Stimulated activated CD8-positive, alpha-beta memory T cell treated with anti-CD3 and anti-CD28 coated beads, Interleukin-12 subunit alpha, Interleukin-12 subunit beta, amount 100 ng/mL, for 24 hours (primary cell): Measurements from ENCODE around the gene NMT1.
"Not testable (repeated sequence)": the region's sequence is repeated elsewhere in the genome, so short reads cannot be mapped to it uniquely, and the experiment has no call there.

Experiments
- DNase-seq: peaks from one replicate; pipeline ENCODE4 v3.0.0-alpha.2; 2020; ENCODE audit errors: extremely low read depth

NMT1 gene

DNA sequence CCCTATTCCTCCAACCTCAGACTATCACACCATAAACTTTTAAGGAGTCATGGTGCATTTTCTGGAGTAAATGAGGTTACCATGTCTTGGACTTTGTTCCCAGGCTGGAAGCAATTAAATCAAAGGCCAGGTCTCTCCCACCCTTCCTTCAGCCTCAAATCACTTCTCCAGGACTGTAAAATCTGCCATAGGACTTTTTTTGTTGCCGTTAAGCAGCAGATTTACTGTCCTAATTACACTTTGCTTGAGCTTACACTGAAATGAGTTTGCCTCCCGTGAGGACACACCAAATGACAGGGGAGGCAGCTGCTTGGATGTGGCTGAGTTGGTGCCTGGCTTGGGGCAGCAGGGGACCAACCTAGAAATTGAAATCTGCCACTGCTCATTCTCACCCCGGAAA is 24.4 kb upstream of the NMT1 start:
- DNase-seq = no peak

GRCh38 chr17:45038728-45039634 is 22.1 kb upstream of the NMT1 start:
- DNase-seq = no peak

DNA sequence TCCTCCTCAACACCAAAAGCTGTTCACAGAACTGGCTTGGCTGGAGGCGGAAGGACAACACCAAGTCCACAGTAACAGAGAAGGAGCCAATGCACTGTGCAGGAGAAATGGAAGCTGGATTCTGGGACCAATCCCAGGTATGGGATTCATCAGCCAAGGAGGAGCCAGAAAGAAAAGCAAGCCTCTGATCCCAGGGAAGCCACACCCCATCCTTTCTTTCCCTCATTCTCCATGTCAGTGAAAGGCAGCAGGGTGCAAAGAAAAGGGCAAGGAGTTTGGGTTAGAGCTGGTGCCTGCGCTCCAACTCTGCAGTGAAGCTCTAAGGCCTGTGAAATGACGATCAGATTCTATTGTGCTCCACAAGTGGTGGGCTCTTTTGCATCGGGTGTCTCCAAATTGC is 20.7 kb upstream of the NMT1 start:
- no peak for DNase-seq

GRCh38 chr17:45042346-45043120 is 18.6 kb upstream of the NMT1 start:
- no peak for DNase-seq

DNA sequence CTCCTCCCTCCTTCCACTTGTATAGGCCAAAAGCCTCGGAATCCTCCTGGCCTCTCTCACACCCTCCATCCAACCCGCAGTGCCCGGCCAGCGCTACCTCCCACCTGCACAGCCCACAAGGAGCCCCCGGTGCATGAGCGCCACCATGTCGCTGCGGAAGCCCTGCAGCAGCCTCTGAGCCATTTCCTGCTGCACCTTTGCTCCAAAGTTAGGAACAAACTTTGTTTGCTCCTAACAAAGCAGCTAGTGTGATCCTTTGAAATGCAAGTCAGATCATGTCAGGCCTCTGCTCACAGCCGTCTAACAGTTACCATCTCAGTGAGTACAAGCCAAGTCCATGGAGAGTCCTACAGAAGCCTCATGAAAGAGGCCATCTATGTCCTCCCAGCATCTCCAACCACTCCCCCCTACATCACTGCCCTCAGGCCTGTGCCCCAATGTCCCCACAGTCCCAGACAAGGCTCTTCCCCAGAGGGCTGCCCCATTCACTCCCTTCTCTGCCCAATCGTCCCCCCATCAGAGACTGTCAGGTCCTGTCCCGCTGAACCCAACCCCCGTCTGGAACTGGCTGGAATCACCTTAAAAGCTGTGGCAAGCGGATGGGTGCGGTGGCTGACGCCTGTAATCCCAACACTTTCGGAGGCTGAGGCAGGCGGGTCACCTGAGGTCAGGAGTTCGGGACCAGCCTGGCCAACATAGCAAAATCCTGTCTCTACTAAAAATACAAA is 17.1 kb upstream of the NMT1 start:
- no peak for DNase-seq

DNA sequence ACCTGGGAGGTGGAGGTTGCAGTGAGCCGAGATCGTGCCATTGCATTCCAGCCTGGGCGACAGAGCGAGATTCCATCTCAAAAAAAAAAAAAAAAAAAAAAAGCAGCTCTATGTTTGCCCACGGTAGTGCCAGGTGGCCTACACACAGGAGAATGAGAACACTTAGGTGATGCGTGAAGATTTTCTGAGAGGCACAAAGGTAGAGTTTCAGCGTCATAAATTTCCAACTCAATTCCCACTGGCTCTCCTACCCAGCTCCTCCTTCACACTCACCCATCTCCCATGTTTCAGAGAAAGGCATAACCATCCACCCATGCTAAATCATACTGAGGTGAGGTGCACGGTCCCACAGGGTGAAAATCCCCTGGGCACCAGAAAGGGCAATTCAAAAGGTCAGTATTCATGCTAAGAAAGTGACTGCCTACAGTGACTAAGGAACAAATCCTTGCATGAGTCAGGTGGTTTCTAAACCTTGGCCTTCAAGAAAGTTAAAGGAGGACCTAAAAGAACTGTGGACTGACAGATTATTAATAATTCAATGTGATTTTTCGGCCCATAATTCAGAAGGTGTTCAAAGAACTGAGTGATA is 14.5 kb upstream of the NMT1 start:
- DNase-seq = no peak

- no peak for DNase-seq
Observed at GRCh38 chr17:45048795-45049563, 12.1 kb upstream of the NMT1 start.

DNA sequence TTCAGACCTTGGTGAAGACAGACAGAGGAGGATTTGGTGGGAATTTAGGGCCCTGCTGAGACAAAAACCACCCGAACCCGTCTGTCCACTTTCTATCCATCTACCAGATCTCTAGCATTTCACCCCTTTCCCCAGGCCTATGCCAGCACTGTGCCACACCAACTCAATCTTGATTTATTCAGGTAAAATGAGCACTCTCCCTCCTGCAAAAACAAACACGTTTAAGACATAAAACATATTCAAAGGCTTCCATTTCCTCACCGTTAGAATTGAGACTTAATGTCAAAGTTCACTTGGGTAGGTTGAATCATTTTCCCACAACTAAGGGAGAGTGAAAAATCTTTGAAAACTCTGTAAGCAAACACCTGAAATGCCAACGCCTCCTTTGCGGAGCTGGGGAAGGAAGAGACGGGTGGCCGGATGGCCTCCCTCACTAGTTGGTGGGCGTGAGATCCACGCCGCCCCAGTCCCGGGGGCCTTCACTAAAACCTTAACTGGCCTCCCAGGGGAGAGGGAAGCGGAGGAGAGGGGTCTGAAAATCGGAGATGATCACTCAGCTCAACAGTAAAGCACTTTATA is 10.5 kb upstream of the NMT1 start:
- DNase-seq = no peak

- peak; percentile 71 for DNase-seq
Observed at GRCh38 chr17:45051060-45051719, 9.9 kb upstream of the NMT1 start, which contains the start of gene DCAKD. Gene DCAKD (minus strand): TSS chr17:45051632. CDS start chr17:45034885, 16,747 bp downstream.

GRCh38 chr17:45051720-45052051 is 9.4 kb upstream of the NMT1 start:
- DNase-seq = not testable (repeated sequence)

DNA sequence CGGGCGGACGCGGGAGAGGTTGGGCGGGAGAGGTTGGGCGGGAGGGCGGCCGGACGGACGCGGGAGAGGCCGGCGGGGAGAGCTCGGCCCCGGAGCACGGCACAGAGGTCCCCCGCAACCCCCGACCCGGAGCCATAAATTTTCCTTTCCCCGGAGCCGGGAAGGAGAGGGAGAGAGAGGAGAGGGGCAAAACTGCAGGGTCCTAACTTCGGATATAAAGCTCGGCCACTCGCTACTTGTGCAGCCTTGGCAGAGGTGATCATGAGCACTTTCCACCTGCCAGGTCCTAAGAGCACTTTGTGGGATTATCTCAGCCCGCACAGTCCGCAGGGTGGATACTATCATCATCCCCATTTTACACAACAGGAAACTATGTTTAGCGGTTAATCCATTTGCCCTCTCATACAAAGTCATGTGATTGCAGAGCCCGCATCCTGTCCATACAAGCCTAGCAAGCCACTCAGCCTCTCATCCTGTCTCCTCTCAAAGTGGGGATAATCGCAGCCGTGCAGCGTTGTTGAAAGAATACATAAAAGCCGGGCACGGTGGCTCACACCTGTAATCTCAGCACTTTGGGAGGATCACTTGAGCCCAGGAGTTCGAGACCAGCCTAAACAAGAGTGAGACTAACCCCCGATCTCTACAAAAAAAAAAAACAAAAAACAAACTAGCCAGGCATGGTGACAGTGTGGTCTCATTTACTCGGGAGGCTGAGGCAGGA is 8.9 kb upstream of the NMT1 start:
- no peak for DNase-seq

DNA sequence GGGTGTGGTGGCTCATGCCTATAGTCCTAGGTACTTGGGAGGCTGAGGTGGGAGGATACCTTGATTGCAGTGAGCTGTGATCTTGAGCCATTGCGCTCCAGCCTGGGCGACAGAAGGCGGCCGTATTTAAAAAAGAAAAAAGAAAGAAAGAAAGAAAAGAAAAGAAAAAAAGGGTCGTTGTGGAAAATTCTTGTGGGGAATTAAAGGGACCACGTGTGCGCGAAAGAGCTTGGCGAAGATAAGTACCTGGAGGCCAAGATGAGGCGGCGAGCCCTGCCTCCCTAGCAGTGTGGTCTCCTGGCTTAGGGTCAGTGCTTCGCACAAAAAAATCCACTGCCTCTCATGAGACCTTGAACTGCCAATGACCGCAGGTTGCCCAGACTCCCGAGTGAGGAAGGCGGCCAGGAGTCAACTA is 728 bp upstream of the NMT1 start:
- no peak for DNase-seq

GRCh38 chr17:45061606-45062205 is 589 bp downstream of the NMT1 start:
- no peak for DNase-seq

DNA sequence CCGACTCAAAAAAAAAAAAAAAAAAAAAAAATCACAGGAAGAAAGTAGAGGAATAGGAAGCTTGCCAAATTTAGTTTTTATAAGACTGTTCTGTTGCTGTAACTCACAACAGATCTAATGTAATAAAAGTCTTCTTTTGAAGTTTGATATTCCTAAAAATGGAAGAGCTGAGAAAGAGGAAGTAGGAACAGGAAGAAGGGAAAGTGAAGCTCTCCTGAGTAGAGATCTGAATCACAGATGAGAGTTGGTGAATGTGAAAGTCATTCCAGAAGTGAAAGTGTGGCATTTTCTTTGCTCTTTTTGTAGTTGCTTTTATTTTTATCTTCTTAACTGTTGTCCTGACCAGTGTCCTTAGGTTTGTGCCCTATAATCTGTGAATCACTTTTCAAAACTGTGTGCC is 2.1 kb downstream of the NMT1 start:
- no peak for DNase-seq

DNA sequence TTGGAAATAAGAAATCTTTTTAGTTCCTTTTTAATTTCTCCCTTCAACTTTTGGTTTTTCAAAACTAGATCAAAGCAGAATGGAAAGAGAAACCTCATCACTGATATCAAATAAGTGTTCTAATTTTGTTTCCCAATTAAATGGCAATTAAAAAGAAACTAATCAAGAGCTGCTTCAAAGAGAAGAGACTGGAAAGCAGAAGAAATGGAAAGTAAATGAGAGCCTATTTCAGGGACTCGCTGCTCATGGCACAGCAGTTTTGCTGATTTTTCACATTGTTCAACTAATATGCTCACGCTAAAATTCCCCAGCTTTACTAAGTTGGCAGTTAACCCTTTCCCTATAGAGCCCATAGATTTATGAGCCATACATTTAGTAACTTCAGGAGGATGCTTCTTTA is 6.5 kb downstream of the NMT1 start:
- no peak for DNase-seq

- no peak for DNase-seq
Observed at GRCh38 chr17:45070001-45070400, 8.9 kb downstream of the NMT1 start.

DNA sequence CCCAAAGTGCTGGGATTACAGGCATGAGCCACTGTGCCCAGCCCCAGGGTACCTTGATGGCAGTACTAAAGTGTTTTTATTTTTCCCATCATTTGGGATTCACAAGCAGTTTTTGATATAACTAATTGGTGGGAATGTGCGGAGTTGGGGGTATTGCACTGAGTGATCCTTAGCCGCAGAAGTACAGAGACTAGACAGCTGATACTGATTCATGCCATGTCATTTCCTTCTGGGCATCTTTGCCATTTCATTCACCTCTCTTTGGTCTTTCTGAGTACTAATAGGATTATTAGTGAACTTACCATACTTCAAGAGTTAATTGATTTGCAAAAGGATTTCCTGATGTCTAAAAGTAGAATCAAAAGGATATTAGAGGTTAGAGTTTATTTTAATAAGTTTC is 9.7 kb downstream of the NMT1 start:
- DNase-seq = no peak

- no peak for DNase-seq
Observed at GRCh38 chr17:45073414-45074070, 12.4 kb downstream of the NMT1 start.

DNA sequence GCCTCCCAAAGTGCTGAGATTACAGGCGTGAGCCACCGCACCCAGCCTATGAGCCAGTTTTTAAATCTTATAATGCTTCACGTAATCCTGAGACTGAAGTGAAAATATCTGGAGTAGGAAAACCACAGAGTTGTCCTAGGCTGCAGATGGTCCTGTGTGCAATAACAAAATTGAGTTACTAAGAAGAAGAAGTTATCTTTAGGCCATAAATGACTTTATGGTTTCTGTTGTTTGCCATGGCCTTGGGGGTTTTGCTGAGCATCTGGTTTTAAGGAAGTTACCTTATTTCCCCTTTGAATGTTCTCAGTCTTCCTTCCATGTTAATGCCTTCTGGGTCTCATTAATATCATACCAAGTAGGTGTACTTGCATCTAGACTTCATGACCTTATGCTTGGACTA is 16.5 kb downstream of the NMT1 start:
- DNase-seq = no peak
